Subcutaneous adipose tissue (tissue), 4 donors: ENCODE data around the gene TMEM106C. TPM values are rescaled to one million over a fixed set of nuclear protein-coding genes. Genes with fewer than 3 reads are reported as not detected.

ENCODE experiments used
- CTCF ChIP-seq: fragments of 450-650 bp; IDR thresholded peaks from one replicate; pipeline ENCODE4 v1.5.1; 2016; ENCODE audit warnings: low read depth, mild to moderate bottlenecking, control low read depth, antibody characterized with exemption, moderate library complexity
- total RNA-seq, 4 donors: library from RNA; depleted of rRNA; stranded (reverse); fragments of >200 nt; gene quantifications; one replicate each; pipeline ENCODE4 v1.1.0, GENCODE V29; 2016

TMEM106C gene
- total RNA-seq, 4 donors from 2014 or later = 16.5 to 49.7 (median 39.4) TPM

- TF ChIP-seq CTCF = no peak
These were observed 13.8 kb downstream of the TMEM106C start for GRCh38 chr12:47977046-47977771.

- TF ChIP-seq CTCF = no peak
These were observed 14.6 kb downstream of the TMEM106C start for GRCh38 chr12:47977772-47978597.

- TF ChIP-seq CTCF = no peak
These were observed 15.1 kb downstream of the TMEM106C start for GRCh38 chr12:47978598-47978873.

GRCh38 chr12:47979166-47979565 lies 15.8 kb downstream of the TMEM106C start:
- TF ChIP-seq CTCF = no peak

- TF ChIP-seq CTCF = no peak
These were observed 16.3 kb downstream of the TMEM106C start for GRCh38 chr12:47979686-47980085.

GRCh38 chr12:47980197-47980596 lies 16.8 kb downstream of the TMEM106C start:
- no peak for TF ChIP-seq CTCF

- no peak for TF ChIP-seq CTCF
These were observed 17.5 kb downstream of the TMEM106C start for GRCh38 chr12:47980779-47981495.
